Measurements from ENCODE around the gene EFCAB5.

DNA sequence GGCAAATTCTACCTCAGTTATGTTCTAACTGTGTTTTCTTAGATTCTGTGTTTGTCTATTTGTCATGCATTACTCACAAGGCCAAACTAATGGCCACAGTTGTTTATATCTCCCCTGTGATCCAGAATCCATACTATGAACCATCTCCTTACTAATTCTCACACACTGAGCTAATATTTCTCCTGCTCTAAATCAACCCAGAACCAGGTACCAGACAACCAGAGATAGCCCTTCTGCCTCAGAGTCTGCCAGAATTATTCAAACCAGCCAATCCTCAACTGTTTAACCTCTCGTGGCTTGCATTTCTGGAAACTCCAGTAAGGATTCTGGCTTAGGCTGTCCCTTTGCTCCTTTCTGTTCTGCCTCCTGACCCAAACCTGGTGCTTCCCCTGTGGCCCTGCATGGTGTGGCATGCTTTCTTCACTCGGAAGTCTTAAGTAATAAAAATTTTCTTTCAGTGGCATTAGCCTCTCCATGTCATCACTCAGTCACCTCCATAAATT, 59.4 kb downstream of the EFCAB5 start:
- no peak for TF ChIP-seq CTCF (conservative IDR thresholded peaks at IDR 0.05)
- TF ChIP-seq EZH2 (IDR thresholded peaks at IDR 0.05; ENCODE audit: low read depth), result no peak

Measured in PC-9 (cell line).